ENCODE results near the gene TMEM184A. TPM values are rescaled to one million over a fixed set of nuclear protein-coding genes. Genes with fewer than 3 reads are reported as not detected.
A peak's percentile ranks its signal among the peaks of the same experiment; 100 is the strongest.

Gene TMEM184A
- total and polyA plus RNA-seq, 2 of the 8 experiments (the other 6 are each of a cell fraction or from before 2014, with no cell fraction given): 1.8 to 2.1 TPM

DNA sequence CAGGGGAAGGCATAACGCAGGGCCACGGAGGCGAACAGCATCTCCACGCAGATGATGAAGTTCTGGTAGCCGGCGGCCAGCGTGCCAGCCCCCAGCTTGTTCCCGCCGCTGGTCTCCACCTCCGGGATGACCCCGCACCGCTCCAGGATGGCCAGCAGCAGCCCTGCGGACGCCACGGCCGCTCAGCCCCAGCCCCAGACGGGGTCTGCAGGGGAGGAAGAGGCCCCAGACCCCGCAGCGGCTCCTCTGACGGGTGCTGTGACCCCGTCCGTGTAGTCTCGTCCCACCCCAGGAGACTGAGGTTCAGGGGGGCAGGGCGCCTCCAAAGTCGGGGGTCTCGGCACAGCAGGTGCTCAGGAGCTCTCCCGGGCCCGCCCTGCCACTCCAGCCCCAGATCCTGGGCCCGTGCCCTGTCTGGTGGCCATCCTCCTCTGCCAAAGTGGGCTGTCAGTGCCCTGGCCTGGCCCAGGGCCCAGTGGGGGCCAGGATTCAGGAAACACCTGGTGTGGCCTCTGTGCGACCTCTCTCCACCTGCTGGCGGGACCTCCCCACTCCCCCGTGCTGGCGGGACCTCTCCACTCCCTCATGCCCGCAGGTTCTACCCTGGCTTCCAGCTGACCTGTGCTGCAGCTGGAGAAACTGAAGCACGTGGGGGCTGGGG lies 8.1 kb downstream of the TMEM184A start:
- Histone ChIP-seq H3K79me2 (ENCODE audit: control insufficient read depth in 1 of 2, insufficient read depth in 2 of 2, low read length in 2 of 2) (no peaks in the 10 kb centered on the region), H4K5ac (ENCODE audit: insufficient read length, low read depth, low read length) (no peak overlapping the region), H3K9ac (replicated peaks in 1 of 4; ENCODE audit: extremely low read depth in 1 of 4, low read depth in 3 of 4, low read length in 3 of 4) (no peak overlapping the region; a peak in 1 of 7 replicates), H3K4me3 (ENCODE audit: extremely low read depth in 1 of 4, insufficient read depth in 2 of 4, low read depth in 3 of 4, low read length in 4 of 4) (no peak overlapping the region), H3K27ac (ENCODE audit: low read depth, low read length) (no peak overlapping the region), H3K79me1 (ENCODE audit: low read depth, low read length) (no peaks in the 10 kb centered on the region), H2BK15ac (ENCODE audit: low read length) (no peak overlapping the region), H3K56ac (replicated peaks; ENCODE audit: insufficient read length, low read depth, low read length) (no peak overlapping the region), H2BK120ac (replicated peaks; ENCODE audit: low read depth, low read length) (no peak overlapping the region), H3K9me3 (ENCODE audit: insufficient read depth in 2 of 2, low read depth in 1 of 2, low read length in 1 of 2) (no peaks in the 10 kb centered on the region), H4K20me1 (replicated peaks in 1 of 2; ENCODE audit: control insufficient read depth in 1 of 2, insufficient read depth in 2 of 2, low read length in 2 of 2) (peaks cover 0 to 3% of the 10 kb centered on the region in 2 experiments), H2AFZ (ENCODE audit: low read length) (no peak overlapping the region), H4K91ac (replicated peaks; ENCODE audit: insufficient read length, low read length) (no peak overlapping the region), H3K36me3 (ENCODE audit: control insufficient read depth in 2 of 4, insufficient read depth in 4 of 4, low read length in 3 of 4) (no peaks in the 10 kb centered on the region), H3K4me2 (ENCODE audit: insufficient read depth in 1 of 2, low read depth in 2 of 2, low read length in 2 of 2) (no peak overlapping the region), H2AK5ac (ENCODE audit: low read depth, low read length) (no peak overlapping the region), H3K23me2 (ENCODE audit: low read depth, low read length) (no peaks in the 10 kb centered on the region), H3K18ac (ENCODE audit: extremely low read depth, low read length) (no peak overlapping the region), H2BK12ac (ENCODE audit: low read depth, low read length) (no peak overlapping the region), H3K23ac (ENCODE audit: insufficient read length) (no peak overlapping the region), H3K4me1 (replicated peaks in 1 of 4; ENCODE audit: control insufficient read depth in 3 of 4, insufficient read depth in 4 of 4, low read length in 3 of 4) (no peaks in the 10 kb centered on the region), H3K27me3 (replicated peaks in 1 of 4; ENCODE audit: control insufficient read depth in 3 of 4, extremely low read depth in 1 of 4, insufficient read depth in 3 of 4, low read length in 3 of 4) (no peaks in the 10 kb centered on the region), H3K14ac (ENCODE audit: insufficient read length) (no peak overlapping the region), H2BK20ac (ENCODE audit: low read length) (no peak overlapping the region), H4K8ac (ENCODE audit: extremely low read depth, insufficient read depth, low read length) (no peak overlapping the region), H2BK5ac (ENCODE audit: low read depth, low read length) (0 out of 2 replicates have a peak overlapping the region, but pooled peaks have one; percentile 21), H3K4ac (replicated peaks; ENCODE audit: insufficient read length, low read depth, low read length) (no peak overlapping the region)
- DNase-seq (ENCODE audit: low read depth in 1 of 2, low spot score in 2 of 2): no peak
- 91% methylated on average over 33 of the region's 35 CpGs; no CpG with 5 or more reads in 1 of the 2 experiments for WGBS, 2 experiments (ENCODE audit: extremely low coverage in 1 of 2, insufficient coverage in 1 of 2, insufficient read length in 1 of 2, insufficient replicate concordance in 2 of 2, low coverage in 1 of 2, low lambda C conversion rate in 2 of 2, missing lambda C conversion rate in 1 of 2)
- CTCF ChIA-PET (ENCODE audit: partially characterized antibody): interaction anchor here (0.6 to 1.7 kb wide), 7 partner anchors 8 to 211 kb away, joined by 3 to 12 read pairs (median 4); partner anchors contain the start of gene TMEM184A
- TF ChIP-seq, protein P1, sequence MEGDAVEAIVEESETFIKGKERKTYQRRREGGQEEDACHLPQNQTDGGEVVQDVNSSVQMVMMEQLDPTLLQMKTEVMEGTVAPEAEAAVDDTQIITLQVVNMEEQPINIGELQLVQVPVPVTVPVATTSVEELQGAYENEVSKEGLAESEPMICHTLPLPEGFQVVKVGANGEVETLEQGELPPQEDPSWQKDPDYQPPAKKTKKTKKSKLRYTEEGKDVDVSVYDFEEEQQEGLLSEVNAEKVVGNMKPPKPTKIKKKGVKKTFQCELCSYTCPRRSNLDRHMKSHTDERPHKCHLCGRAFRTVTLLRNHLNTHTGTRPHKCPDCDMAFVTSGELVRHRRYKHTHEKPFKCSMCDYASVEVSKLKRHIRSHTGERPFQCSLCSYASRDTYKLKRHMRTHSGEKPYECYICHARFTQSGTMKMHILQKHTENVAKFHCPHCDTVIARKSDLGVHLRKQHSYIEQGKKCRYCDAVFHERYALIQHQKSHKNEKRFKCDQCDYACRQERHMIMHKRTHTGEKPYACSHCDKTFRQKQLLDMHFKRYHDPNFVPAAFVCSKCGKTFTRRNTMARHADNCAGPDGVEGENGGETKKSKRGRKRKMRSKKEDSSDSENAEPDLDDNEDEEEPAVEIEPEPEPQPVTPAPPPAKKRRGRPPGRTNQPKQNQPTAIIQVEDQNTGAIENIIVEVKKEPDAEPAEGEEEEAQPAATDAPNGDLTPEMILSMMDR (IDR thresholded peaks at IDR 0.05; ENCODE audit: control extremely low read depth in 1 of 3, insufficient read depth in 1 of 3, low read depth in 1 of 3, low read length in 3 of 3): no peak
- TF ChIP-seq GABPA (IDR thresholded peaks at IDR 0.05; ENCODE audit: borderline replicate concordance, insufficient read depth, low read length): peak; percentile 56; the same call in 1 of the 2 replicates
- TF ChIP-seq NANOG (IDR thresholded peaks at IDR 0.05; ENCODE audit: insufficient read depth, low read depth, low read length, poor library complexity, severe bottlenecking): no peak
- TF ChIP-seq CEBPB (IDR thresholded peaks at IDR 0.05; ENCODE audit: low read depth, low read length): no peak
- POLR2A ChIA-PET (ENCODE audit: partially characterized antibody): interaction anchor here (1.0 to 1.4 kb wide), 3 partner anchors 8 to 73 kb away, joined by 3 to 5 read pairs (median 4); partner anchors contain the start of gene TMEM184A
- FAIRE-seq: no peak
